Heart left ventricle (tissue), 13 donors: ENCODE results near the gene KRTAP10-6.

Experiments
- CTCF ChIP-seq, 12 donors: fragments of 200-600 bp; sonication (generic) in 4 of 12; IDR thresholded peaks; one replicate each; pipeline versions ENCODE4 v1.5.0 to v1.8.0; 2018 to 2022; ENCODE audit warnings: antibody characterized with exemption in 12 of 12, mild to moderate bottlenecking in 5 of 12
- POLR2A ChIP-seq, 2 donors: fragments of 450-650 bp; IDR thresholded peaks; one replicate each; pipeline ENCODE4 v1.6.1; 2017; ENCODE audit warnings: antibody characterized with exemption in 2 of 2, mild to moderate bottlenecking in 2 of 2, moderate library complexity in 2 of 2
- donor health status: ischemic (EF 13 %, LVEDD 7.1; RV severe dilation, severe dysfunction).
- donor health status: DM: no; HTN: yes; CAD: no.
- donor health status: DM: no; HTN: no; CAD: no.
- donor health status: ischemic (EF 25% LVEDD 6.9; RV normal size, moderate dysfunction).
- donor health status: ischemic (EF 25% LVEDD 5.7; RV mildly dilated, moderate dysfunction).
- donor health status: ischemic (EF 35%, LVEDD 5.7; RV mildly dilated, moderate dysfunction).
- donor health status: nonischemic (EF 11% LVEDD 7.7; RV severe dilation, severe dysfunction).
- donor health status: DM: yes; HTN: yes; CAD: no.
- donor health status: PGD.
- donor health status: ischemic (EF 29% LVEDD 5.4; RV normal size, mild dysfunction).
- donor health status: nonischemic (EF 23%, LVEDD 6.1; RV moderate dilation, normal function).

- TF ChIP-seq POLR2A (IDR thresholded peaks at IDR 0.05) = no peak
- no peak for TF ChIP-seq CTCF (IDR thresholded peaks at IDR 0.05)
Measured at GRCh38 chr21:44582055-44582454, 10.2 kb downstream of the KRTAP10-6 start.
